Thymus (tissue), 11 donors: ENCODE measurements around the gene ZNF738. TPM values are rescaled to one million over a fixed set of nuclear protein-coding genes. Genes with fewer than 3 reads are reported as not detected.

ENCODE experiments used
- DNase-seq, 9 donors: peaks; one replicate each; pipeline ENCODE4 v3.0.0-alpha.2; 2013; ENCODE audit warnings: low spot score in 9 of 9, low read depth in 6 of 9, missing footprints in 1 of 9
- H3K27ac ChIP-seq, 2 donors: one replicate each; pipeline ENCODE4 v1.5.1; 2013; ENCODE audit warnings: control low read depth in 1 of 2, low read depth in 1 of 2, low read length in 1 of 2, mild to moderate bottlenecking in 1 of 2, moderate library complexity in 1 of 2
- H3K27me3 ChIP-seq, 2 donors: one replicate each; pipeline ENCODE4 v1.5.1; 2013; ENCODE audit warnings: low read length in 1 of 2; ENCODE audit not compliant: control insufficient read depth in 2 of 2, insufficient read depth in 1 of 2
- H3K36me3 ChIP-seq, 2 donors: one replicate each; pipeline ENCODE4 v1.5.1; 2013; ENCODE audit warnings: low read length in 1 of 2, mild to moderate bottlenecking in 1 of 2, moderate library complexity in 1 of 2; ENCODE audit not compliant: control insufficient read depth in 2 of 2, insufficient read depth in 2 of 2
- H3K4me1 ChIP-seq, 2 donors: one replicate each; pipeline ENCODE4 v1.5.1; 2013; ENCODE audit warnings: low read length in 2 of 2; ENCODE audit not compliant: control insufficient read depth in 2 of 2, insufficient read depth in 2 of 2
- H3K4me3 ChIP-seq, 2 donors: one replicate each; pipeline ENCODE4 v1.5.1; 2013; ENCODE audit warnings: low read length in 2 of 2, control low read depth in 1 of 2, mild to moderate bottlenecking in 1 of 2
- H3K9me3 ChIP-seq, 2 donors: one replicate each; pipeline ENCODE4 v1.5.1; 2013; ENCODE audit warnings: low read length in 1 of 2, mild to moderate bottlenecking in 1 of 2; ENCODE audit not compliant: control insufficient read depth in 2 of 2, insufficient read depth in 1 of 2
- WGBS: extraction: QIAGEN DNeasy Blood & Tissue Kit; methylation state at CpG from one replicate; pipeline ENCODE4 v1.1.7; 2013; 5-methylcytosine and 5-hydroxymethylcytosine counted together
- polyA plus RNA-seq: library from polyadenylated mRNA; stranded (reverse); fragments of 200-250 nt; gene quantifications from one replicate; pipeline ENCODE4 v1.2.3, GENCODE V29; 2013
- total RNA-seq: library from RNA; stranded (reverse); fragments of 120-200 nt; gene quantifications from one replicate; pipeline ENCODE4 v1.2.4, GENCODE V29; 2013
- donor health status: healthy.

Gene ZNF738
- total and polyA plus RNA-seq, 2 donors, result 7.3 to 16.1 TPM

DNA sequence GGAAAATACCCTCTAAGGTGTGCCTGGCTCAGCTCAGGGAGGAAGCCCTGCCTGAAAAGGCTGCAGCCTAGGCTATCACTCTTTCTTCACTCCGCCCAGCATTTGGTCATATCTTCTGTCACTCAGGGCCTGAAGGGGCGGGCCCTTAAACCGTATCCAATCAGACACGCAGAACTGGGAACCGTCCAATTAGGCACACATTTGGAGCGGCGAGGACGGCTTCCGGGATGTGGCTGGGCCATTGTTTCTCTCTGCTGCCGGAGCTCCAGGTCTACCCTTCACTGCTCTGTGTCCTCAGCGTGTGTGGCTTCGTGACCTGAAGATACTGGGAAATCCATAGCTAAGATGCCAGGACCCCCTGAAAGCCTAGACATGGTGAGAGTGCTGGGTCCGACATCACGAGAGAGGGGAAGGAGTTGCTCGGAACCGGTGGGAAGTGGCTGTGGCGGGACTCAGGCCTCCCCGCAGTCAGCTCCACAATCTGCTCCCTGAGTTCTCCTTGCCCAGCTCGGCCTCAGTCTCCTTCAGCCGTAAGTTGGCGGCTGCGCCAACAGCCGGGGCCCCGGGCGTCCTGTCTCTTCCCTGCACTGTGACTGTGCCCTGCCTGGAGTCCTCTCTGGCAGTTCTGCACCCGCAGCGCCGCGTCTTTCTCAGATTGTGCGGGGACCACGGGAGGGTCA is 38.2 kb downstream of the ZNF738 start, which contains the start of gene ZNF493:
TSS of gene ZNF493 (plus strand) at position 241 of the 680 bp plus-strand sequence. CDS start at position 346, 105 bp downstream.
- peak; percentile 83 to 98 (median 93) for DNase-seq
- Histone ChIP-seq H3K27ac (peak within 1 kb of the TSS; percentile 84), H3K4me1 (peaks cover 0 to 6% of the 10 kb centered on the region in 2 donors), H3K4me3 (peak within 1 kb of the TSS; percentile 81 to 85), H3K27me3 (no peaks in the 10 kb centered on the region), H3K9me3 (peaks cover 0 to 8% of the 10 kb centered on the region in 2 donors), H3K36me3 (peaks cover 8 to 9% of the 10 kb centered on the region in 2 donors)
- WGBS, result under 1% methylated on average over 31 of the region's 31 CpGs

DNA sequence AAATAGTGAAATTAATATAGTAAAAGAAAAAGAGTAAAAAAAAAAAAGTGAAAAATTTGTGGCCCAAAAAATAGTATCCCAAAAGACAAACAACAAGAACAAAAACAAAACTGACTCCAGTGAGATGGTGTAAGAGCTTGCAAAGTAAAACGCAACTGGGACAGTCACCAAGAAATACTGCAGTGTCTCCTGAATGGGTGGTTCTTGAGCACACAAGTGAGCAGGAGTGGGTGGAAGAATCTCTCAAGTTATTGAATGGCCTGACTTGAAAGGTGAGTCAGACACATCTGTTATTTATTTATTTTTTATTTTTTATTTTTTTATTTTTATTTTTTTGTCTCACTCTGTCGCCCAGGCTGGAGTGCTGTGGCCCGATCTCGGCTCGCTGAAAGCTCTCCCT is 40.1 kb downstream of the ZNF738 start:
- Histone ChIP-seq H3K27ac (no peak overlapping the region), H3K9me3 (peaks cover 0 to 8% of the 10 kb centered on the region in 2 donors), H3K27me3 (no peaks in the 10 kb centered on the region), H3K4me1 (peaks cover 0 to 6% of the 10 kb centered on the region in 2 donors), H3K36me3 (peaks cover 11 to 13% of the 10 kb centered on the region in 2 donors), H3K4me3 (no peak overlapping the region)
- WGBS, result 97% methylated on average over 5 of the region's 5 CpGs
- no peak for DNase-seq

DNA sequence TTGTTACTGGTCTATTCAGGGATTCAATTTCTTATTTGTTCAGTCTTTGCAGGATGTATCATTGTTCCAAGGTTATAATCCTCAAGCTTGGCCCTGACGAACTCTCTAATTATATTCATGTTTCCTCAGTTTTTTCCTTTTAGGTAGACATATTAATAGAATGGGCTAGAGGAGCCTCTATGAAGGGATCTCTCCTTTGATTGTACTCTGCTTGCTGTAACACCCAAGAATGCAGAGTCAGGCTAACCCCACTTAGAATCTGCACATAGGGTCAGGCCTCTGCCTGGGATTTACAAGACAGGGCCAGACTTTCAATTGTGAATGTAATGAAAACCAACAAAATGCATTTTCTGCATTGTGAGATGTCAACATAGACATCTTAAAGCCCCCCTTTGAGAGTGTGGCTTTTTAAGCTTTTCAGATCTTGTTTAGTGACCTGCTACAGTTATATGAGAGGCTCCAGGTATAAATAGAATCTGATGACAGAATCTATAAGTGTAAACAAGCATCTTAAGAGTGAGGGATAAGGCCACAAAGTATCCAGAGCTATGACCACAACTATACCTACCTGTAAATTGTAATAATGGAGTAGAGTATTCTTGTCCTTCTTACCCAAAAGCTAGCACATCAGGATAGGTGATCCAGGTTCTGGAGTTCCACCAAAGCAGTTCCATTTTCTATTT is 43.6 kb downstream of the ZNF738 start:
- H3K27me3 ChIP-seq, result no peaks in the 10 kb centered on the region
- H3K9me3 ChIP-seq, result peaks cover 0 to 1% of the 10 kb centered on the region in 2 donors
- no peak overlapping the region for H3K27ac ChIP-seq
- peaks cover 16 to 17% of the 10 kb centered on the region in 2 donors for H3K36me3 ChIP-seq
- H3K4me1 ChIP-seq, result peaks cover 0 to 6% of the 10 kb centered on the region in 2 donors
- no peak overlapping the region for H3K4me3 ChIP-seq
- WGBS, result 99% methylated on average over 1 of the region's 1 CpG
- no peak for DNase-seq

DNA sequence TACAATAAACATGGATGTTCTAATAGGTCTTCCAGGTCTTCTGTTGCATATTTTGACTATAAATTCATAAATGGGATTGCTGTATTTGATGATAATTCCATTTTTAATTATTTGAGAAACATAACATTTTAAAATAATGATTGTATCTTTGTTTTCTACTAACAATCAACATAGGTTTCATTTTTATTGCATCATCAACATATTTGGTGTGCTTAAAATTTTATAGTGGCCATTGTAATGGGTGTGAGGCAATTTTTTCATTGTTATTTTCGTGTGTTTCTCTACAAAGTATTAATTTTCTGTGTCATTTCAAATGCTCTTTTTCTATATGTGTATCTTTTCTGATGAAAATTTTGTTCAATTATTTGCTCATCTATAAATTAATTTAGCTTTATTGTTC is 51.4 kb downstream of the ZNF738 start:
- no peaks in the 10 kb centered on the region for H3K27me3 ChIP-seq
- no peak overlapping the region for H3K4me3 ChIP-seq
- WGBS, result 87% methylated on average over 1 of the region's 1 CpG
- no peak overlapping the region for H3K27ac ChIP-seq
- no peaks in the 10 kb centered on the region for H3K4me1 ChIP-seq
- H3K36me3 ChIP-seq, result peaks cover 14 to 27% of the 10 kb centered on the region in 2 donors
- H3K9me3 ChIP-seq, result peaks cover 1 to 4% of the 10 kb centered on the region in 2 donors
- no peak for DNase-seq

DNA sequence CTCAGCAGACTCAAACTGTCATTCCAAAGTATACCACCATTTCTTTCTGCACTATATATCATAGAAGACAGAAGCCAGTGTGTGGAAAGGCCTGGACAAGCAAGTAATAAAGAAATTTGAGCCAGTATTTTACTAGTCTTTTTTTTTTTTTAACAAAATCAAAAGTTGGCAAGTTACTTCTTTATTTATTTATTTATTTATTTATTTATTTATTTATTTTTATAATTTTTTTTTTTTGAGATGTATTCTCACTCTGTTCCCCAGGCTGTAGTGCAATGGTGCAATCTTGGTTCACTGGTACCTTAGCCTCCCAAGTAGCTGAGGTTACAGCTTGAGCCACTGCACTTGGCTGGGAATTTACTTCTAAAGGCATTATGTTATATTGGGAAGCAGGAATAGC is 63.4 kb downstream of the ZNF738 start:
- Histone ChIP-seq H3K27ac (no peak overlapping the region), H3K9me3 (peaks cover 8 to 13% of the 10 kb centered on the region in 2 donors), H3K4me1 (no peaks in the 10 kb centered on the region), H3K27me3 (no peaks in the 10 kb centered on the region), H3K36me3 (peaks cover 0 to 15% of the 10 kb centered on the region in 2 donors), H3K4me3 (no peak overlapping the region)
- no peak for DNase-seq

DNA sequence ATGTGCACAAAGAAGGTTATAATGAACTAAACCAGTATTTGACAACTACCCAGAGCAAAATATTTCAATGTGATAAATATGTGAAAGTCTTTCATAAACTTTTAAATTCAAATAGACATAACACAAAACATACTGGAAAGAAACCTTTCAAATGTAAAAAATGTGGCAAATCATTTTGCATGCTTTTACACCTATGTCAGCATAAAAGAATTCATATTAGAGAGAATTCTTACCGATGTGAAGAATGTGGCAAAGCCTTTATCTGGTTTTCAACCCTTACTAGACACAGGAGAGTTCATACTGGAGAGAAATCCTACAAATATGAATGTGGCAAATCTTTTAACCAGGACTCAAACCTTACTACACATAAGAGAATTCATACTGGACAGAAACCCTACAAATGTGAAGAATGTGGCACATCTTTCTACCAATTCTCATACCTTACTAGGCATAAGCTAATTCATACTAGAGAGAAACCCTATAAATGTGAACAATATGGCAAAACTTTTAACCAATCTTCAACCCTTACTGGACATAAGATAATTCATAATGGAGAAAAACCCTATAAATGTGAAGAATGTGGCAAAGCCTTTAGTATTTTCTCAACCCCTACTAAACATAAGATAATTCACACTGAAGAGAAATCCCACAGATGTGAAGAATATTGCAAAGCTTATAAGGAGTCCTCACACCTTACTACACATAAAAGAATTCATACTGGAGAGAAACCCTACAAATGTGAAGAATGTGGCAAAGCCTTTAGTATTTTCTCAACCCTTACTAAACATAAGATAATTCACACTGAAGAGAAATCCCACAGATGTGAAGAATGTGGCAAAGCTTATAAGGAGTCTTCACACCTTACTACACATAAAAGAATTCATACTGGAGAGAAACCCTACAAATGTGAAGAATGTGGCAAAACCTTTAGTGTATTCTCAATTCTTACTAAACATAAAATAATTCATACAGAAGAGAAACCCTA is 64.5 kb downstream of the ZNF738 start:
- H3K27ac ChIP-seq, result no peak overlapping the region
- no peaks in the 10 kb centered on the region for H3K4me1 ChIP-seq
- no peak for DNase-seq
- WGBS, result 95% methylated on average over 1 of the region's 1 CpG
- peaks cover 7 to 16% of the 10 kb centered on the region in 2 donors for H3K9me3 ChIP-seq
- H3K4me3 ChIP-seq, result no peak overlapping the region
- H3K36me3 ChIP-seq, result peaks cover 0 to 9% of the 10 kb centered on the region in 2 donors
- H3K27me3 ChIP-seq, result no peaks in the 10 kb centered on the region

Other genes starting within 250 kb of the ZNF738 start
- gene ZNF431, start 217.0 kb upstream of the ZNF738 start, total RNA-seq, result 16.4 TPM
- 18.6 TPM for gene ZNF431, start 217.0 kb upstream of the ZNF738 start, polyA plus RNA-seq
- 14.4 TPM for gene ZNF708, start 29.6 kb upstream of the ZNF738 start, total RNA-seq
- 11.6 TPM for gene ZNF708, start 29.6 kb upstream of the ZNF738 start, polyA plus RNA-seq
- 18.7 TPM for gene ZNF493, start 38.1 kb downstream of the ZNF738 start, total RNA-seq
- gene ZNF493, start 38.1 kb downstream of the ZNF738 start, polyA plus RNA-seq, result 18.0 TPM
- 10.7 TPM for gene ZNF429, start 146.6 kb downstream of the ZNF738 start, total RNA-seq
- 11.2 TPM for gene ZNF429, start 146.6 kb downstream of the ZNF738 start, polyA plus RNA-seq